Esophagus squamous epithelium (tissue), 4 donors: Measurements from ENCODE around the gene JPH3.

Source experiments
- POLR2A ChIP-seq, 4 donors: fragments of 450-650 bp; IDR thresholded peaks; one replicate each; pipeline ENCODE4 v1.6.1; 2017; ENCODE audit warnings: antibody characterized with exemption in 4 of 4, mild to moderate bottlenecking in 4 of 4, moderate library complexity in 3 of 4
- TF ChIP-seq, protein P1 (sequence below), 6 experiments: fragments of 450-650 bp in 4 of 6; fragments of 200-600 bp in 2 of 6; sonication (generic) in 2 of 6; IDR thresholded peaks; one replicate each; pipeline ENCODE4 v1.5.1; 2016 to 2019; ENCODE audit warnings: antibody characterized with exemption in 6 of 6, mild to moderate bottlenecking in 4 of 6, moderate library complexity in 4 of 6

DNA sequence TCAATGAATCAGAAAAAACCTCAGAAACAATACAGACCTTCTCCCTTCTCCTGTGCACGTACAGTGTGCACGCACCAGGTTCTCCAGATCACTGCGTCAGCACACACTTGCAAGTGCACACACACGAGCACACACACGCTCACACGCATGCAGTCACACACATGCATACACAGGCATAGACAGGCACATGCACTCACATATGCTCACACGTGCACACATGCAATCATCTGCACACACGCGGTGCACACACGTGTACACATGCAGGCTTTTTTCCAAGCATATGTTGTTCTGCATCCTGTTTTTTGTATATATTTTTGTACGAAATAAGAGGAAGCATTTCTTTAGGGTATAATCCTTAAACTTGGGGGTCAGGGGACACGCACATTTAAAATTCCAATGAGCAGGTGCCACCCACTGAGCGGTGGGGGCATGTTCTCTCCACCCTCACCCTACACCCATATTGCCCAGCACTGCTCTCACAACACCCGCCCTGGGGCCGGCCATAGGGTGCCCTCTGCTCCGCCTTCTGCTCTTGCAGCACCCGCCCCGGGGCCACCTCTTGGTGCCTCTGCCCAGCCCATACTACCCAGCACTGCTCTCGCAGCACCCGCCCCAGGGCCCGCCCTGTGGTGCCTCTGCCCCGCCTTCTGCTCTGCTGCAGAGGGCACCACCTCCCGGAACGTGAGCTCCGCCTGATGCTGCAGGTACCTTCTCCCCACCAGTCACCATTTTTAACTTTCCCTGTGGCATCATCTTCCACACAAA lies 142.6 kb downstream of the JPH3 start:
- TF ChIP-seq, protein P1, sequence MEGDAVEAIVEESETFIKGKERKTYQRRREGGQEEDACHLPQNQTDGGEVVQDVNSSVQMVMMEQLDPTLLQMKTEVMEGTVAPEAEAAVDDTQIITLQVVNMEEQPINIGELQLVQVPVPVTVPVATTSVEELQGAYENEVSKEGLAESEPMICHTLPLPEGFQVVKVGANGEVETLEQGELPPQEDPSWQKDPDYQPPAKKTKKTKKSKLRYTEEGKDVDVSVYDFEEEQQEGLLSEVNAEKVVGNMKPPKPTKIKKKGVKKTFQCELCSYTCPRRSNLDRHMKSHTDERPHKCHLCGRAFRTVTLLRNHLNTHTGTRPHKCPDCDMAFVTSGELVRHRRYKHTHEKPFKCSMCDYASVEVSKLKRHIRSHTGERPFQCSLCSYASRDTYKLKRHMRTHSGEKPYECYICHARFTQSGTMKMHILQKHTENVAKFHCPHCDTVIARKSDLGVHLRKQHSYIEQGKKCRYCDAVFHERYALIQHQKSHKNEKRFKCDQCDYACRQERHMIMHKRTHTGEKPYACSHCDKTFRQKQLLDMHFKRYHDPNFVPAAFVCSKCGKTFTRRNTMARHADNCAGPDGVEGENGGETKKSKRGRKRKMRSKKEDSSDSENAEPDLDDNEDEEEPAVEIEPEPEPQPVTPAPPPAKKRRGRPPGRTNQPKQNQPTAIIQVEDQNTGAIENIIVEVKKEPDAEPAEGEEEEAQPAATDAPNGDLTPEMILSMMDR (IDR thresholded peaks at IDR 0.05) = no peak
- TF ChIP-seq POLR2A (IDR thresholded peaks at IDR 0.05) = no peak
